ENCODE measurements around the gene PRPF40B.
A peak's percentile ranks its signal among the peaks of the same experiment; 100 is the strongest.

Gene PRPF40B

DNA sequence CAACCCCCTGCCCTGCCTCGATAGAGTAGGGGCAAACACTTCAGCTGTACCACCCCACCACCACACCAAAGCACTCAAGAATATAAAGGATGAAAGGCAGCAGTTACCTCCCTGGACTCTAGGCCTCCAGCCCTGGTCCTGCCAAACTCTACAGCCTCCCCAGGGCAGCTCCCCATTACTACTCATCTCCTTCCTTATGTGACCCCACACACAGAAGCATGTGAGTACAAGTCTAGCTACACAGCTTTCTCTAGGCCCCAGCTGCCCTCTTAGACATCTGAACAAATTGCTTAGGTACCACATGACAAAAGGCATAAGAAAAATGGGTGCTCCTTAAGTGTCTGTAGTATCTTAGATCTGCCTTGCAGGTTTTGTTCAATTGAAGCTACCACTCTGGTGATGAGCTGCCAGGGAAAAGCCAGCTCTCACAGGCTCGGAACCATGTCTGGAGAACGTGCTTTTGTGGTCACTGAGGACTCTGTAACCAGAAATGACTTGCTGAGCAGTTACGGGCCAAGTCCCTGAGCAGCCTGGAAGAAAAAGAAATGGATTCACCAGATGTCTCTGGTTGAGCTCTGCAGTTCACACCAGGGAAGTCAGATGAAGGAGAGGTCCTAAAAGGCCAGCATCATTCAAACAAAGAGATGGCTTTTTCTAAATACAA is 51.1 kb downstream of the PRPF40B start:
- FAIRE-seq, result no peak
- DNase-seq (ENCODE audit: insufficient read length, low spot score), result no peak
- TF ChIP-seq SPI1 (IDR thresholded peaks at IDR 0.05; ENCODE audit: low read depth, low read length), result no peak
- TF ChIP-seq PAX5 (IDR thresholded peaks at IDR 0.05; ENCODE audit: insufficient read depth, low read length, severe bottlenecking), result no peak
- TF ChIP-seq TAF1 (IDR thresholded peaks at IDR 0.05; ENCODE audit: low read depth, low read length), result no peak

DNA sequence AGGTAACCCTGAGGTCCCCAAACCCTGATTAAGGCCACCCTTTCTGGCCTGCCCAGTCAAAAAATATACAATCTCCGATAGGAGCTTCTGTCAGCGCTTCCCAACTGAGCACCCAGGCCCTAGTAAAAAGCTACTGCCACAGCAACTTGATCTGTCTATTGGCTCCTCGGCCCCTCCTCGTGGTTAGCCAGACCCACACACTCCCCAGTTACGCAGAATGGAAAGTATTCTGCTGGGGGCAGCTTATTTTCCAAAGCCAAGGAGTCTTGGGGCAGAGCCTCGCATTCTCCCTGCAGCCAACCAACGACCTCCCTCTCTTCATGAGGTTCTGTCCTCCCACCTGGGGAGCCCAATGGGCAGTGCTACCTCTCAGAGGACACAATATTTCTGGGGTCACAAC is 51.8 kb downstream of the PRPF40B start:
- TF ChIP-seq POU2F2 (IDR thresholded peaks at IDR 0.05; ENCODE audit: low read depth, low read length) (no peak), SPI1 (IDR thresholded peaks at IDR 0.05; ENCODE audit: low read depth, low read length) (no peak), TAF1 (IDR thresholded peaks at IDR 0.05; ENCODE audit: low read depth, low read length) (no peak), POLR2A (IDR thresholded peaks at IDR 0.05; ENCODE audit: low read depth, low read length) (no peak), POLR2AphosphoS5 (IDR thresholded peaks at IDR 0.05; ENCODE audit: low read depth, low read length) (no peak), PAX5 (IDR thresholded peaks at IDR 0.05; ENCODE audit: insufficient read depth, low read length, severe bottlenecking) (no peak)
- DNase-seq (ENCODE audit: insufficient read length, low spot score) (no peak), FAIRE-seq (no peak)

DNA sequence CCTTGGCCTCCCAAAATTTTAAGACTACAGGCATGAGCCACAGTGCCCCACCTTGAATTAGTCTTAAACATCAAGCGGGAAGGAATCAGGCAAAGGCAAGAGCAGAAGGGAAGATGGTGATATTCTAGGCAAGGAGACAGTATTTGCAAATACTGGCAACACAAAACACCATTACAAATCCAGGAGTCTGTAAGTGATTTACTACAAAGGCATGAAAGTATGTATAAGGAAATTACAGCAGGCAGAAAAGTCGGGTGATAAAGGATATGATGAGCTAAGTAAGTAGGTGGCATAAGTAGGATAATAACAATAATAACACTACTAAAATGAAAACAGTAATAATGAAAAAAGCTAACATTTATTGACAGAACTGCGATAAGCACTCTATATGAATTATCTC is 55.4 kb downstream of the PRPF40B start:
- TF ChIP-seq POLR2AphosphoS5 (IDR thresholded peaks at IDR 0.05; ENCODE audit: low read depth, low read length) (no peak), POU2F2 (IDR thresholded peaks at IDR 0.05; ENCODE audit: low read depth, low read length) (no peak), PAX5 (IDR thresholded peaks at IDR 0.05; ENCODE audit: insufficient read depth, low read length, severe bottlenecking) (no peak), SPI1 (IDR thresholded peaks at IDR 0.05; ENCODE audit: low read depth, low read length) (no peak), TAF1 (IDR thresholded peaks at IDR 0.05; ENCODE audit: low read depth, low read length) (no peak), POLR2A (IDR thresholded peaks at IDR 0.05; ENCODE audit: low read depth, low read length) (no peak)
- no peak for DNase-seq (ENCODE audit: insufficient read length, low spot score)
- no peak for FAIRE-seq

DNA sequence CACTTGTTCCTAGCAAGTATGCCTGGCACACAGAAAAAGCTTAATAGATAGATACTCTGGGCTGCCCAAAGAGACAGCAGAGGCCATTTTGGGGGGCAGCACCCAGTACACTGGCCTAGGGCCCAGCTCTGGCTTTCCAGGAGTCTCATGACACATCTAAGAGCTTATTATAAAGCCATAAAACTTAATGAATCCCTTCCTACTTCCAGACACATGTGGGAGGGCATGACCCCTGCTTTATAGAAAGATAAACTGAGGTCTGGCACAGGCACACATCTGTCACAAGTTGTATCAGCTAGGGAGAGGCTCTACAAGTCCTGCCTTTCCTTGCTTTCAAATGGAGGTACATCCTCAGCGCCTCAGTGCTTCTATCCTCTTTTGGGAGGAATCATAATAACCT is 56.7 kb downstream of the PRPF40B start:
- FAIRE-seq, result no peak
- no peak for DNase-seq (ENCODE audit: insufficient read length, low spot score)
- TF ChIP-seq POLR2A (IDR thresholded peaks at IDR 0.05; ENCODE audit: low read depth, low read length) (no peak), POLR2AphosphoS5 (IDR thresholded peaks at IDR 0.05; ENCODE audit: low read depth, low read length) (no peak), PAX5 (IDR thresholded peaks at IDR 0.05; ENCODE audit: insufficient read depth, low read length, severe bottlenecking) (no peak), POU2F2 (IDR thresholded peaks at IDR 0.05; ENCODE audit: low read depth, low read length) (no peak), TAF1 (IDR thresholded peaks at IDR 0.05; ENCODE audit: low read depth, low read length) (no peak), SPI1 (IDR thresholded peaks at IDR 0.05; ENCODE audit: low read depth, low read length) (no peak)

DNA sequence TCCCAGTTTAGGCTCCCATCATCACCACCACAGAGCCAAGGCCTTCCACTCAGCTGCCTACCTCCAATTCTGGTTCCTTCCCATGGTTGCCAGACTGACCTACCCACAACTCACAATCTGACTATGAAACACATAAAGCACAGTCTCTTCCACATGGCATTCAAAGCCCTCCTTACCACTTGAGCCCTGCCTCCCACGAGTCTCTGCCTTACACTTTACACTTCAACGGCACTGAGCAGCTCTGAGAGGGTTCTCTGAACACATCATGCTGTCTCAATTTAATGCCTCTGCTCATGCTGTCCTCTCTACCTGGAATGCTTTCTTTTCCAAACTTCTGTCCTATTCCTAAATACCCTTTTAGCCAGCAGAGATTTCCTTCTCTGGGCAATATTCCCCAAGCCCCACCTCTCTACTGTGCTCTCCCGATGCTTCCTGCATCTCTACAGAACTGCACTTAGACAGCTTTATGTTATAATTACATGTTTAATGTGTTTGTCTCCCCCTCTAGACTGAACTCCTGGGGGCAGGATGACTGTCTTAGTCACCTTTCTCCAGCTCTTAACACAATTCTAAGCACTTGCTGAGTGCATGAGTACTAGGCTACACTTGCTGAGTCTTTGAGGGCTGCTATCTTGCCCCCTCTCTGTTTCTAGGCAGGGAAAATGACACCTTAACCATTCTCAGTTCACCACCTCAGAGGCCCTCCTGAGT is 60.4 kb downstream of the PRPF40B start:
- no peak for TF ChIP-seq POLR2A (IDR thresholded peaks at IDR 0.05; ENCODE audit: low read depth, low read length)
- TF ChIP-seq POLR2AphosphoS5 (IDR thresholded peaks at IDR 0.05; ENCODE audit: low read depth, low read length), result no peak
- no peak for TF ChIP-seq POU2F2 (IDR thresholded peaks at IDR 0.05; ENCODE audit: low read depth, low read length)
- no peak for DNase-seq (ENCODE audit: insufficient read length, low spot score)
- no peak for FAIRE-seq

DNA sequence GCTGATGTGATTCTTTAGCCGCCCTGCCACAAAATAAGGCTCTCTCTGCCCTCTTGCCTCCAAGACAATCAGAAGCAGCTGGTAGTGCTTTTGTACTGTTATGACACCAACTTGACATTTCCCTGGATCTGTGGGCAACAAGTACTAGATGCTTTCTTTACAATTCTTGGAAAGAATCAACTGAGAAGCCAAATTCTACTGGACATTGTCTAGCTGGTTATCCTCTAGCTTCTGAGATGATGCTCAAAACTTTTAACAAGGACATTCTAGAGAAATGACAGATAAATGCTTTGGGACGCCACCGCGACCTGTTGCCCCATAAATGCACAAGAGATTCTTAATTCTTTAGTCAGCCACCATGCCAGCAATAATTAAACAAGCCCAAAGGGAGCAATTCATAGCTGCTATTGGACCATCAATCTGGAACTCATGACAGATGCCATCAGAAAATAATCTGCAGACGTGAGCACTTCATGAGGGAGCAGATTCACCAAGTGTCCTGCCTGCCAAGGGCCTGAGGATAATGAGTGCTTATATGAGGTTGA is 61.0 kb downstream of the PRPF40B start:
- no peak for TF ChIP-seq POU2F2 (IDR thresholded peaks at IDR 0.05; ENCODE audit: low read depth, low read length)
- no peak for TF ChIP-seq SPI1 (IDR thresholded peaks at IDR 0.05; ENCODE audit: low read depth, low read length)
- TF ChIP-seq PAX5 (IDR thresholded peaks at IDR 0.05; ENCODE audit: insufficient read depth, low read length, severe bottlenecking), result no peak
- no peak for TF ChIP-seq POLR2AphosphoS5 (IDR thresholded peaks at IDR 0.05; ENCODE audit: low read depth, low read length)
- TF ChIP-seq POLR2A (IDR thresholded peaks at IDR 0.05; ENCODE audit: low read depth, low read length), result no peak
- no peak for TF ChIP-seq TAF1 (IDR thresholded peaks at IDR 0.05; ENCODE audit: low read depth, low read length)
- DNase-seq (ENCODE audit: insufficient read length, low spot score) (no peak), FAIRE-seq (no peak)

DNA sequence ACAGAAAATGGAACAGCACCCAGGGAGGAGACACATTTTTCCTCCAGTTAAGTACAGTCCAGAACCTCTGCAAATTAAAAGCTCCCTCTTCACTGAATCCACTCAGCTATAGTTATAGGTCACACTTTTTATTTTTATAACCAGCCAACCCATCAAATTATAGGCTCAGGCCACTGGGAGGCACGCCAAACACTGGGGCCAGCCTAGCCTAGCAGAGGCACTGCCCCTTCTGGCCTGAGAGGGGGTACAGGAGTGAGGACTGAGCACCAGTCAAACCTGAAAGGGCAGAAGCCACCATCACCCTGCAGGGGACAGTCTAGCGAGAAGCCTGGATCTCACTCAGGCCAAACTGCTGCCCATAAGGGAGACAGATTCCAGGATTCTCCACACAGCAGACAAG is 64.6 kb downstream of the PRPF40B start:
- TF ChIP-seq POLR2AphosphoS5 (IDR thresholded peaks at IDR 0.05; ENCODE audit: low read depth, low read length) (no peak), TAF1 (IDR thresholded peaks at IDR 0.05; ENCODE audit: low read depth, low read length) (no peak), POU2F2 (IDR thresholded peaks at IDR 0.05; ENCODE audit: low read depth, low read length) (no peak), PAX5 (IDR thresholded peaks at IDR 0.05; ENCODE audit: insufficient read depth, low read length, severe bottlenecking) (no peak), POLR2A (IDR thresholded peaks at IDR 0.05; ENCODE audit: low read depth, low read length) (no peak), SPI1 (IDR thresholded peaks at IDR 0.05; ENCODE audit: low read depth, low read length) (no peak)
- DNase-seq (ENCODE audit: insufficient read length, low spot score) (no peak), FAIRE-seq (no peak)

DNA sequence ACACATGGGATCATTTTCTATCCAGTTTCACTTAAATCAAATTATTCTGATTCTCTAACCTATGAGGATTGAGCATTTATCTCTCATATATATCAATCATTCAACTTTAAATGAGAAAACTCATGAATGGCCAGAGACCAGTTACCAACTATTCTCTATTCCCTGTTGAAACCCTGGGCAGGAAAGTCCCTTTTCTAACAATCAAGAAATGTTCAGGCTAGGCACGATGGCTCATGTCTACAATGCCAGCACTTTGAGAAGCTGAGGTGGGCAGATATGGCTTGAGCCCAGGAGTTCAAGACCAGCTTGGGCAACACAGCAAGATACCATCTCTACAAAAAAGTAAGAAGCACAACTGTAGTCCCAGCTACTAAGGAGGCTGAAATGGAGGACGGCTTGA is 65.9 kb downstream of the PRPF40B start:
- DNase-seq (ENCODE audit: insufficient read length, low spot score) (no peak), FAIRE-seq (peak; percentile 55)
- TF ChIP-seq POU2F2 (IDR thresholded peaks at IDR 0.05; ENCODE audit: low read depth, low read length) (no peak), PAX5 (IDR thresholded peaks at IDR 0.05; ENCODE audit: insufficient read depth, low read length, severe bottlenecking) (no peak), POLR2A (IDR thresholded peaks at IDR 0.05; ENCODE audit: low read depth, low read length) (no peak), POLR2AphosphoS5 (IDR thresholded peaks at IDR 0.05; ENCODE audit: low read depth, low read length) (no peak), SPI1 (IDR thresholded peaks at IDR 0.05; ENCODE audit: low read depth, low read length) (0 out of 2 replicates have a peak, but pooled peaks have one; percentile 18), TAF1 (IDR thresholded peaks at IDR 0.05; ENCODE audit: low read depth, low read length) (no peak)

DNA sequence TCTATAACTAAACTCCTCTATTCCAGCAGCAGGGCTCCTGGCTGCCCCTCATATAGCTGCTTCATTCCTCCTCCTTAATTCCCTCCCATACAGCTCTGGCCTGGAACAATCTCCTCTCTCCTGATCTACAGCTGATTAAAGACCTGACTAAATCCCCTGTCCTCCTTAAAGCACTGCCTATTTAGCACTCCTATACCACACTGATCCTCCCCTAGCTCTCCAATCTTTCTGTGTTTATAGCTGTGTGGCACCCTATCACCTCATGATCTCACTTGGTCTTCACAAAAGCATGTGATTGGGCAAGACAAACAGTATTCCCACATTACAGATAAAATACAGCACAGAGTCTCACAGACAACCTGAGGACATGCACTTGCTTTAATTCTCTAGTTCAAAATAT is 66.4 kb downstream of the PRPF40B start:
- DNase-seq (ENCODE audit: insufficient read length, low spot score), result no peak
- FAIRE-seq, result no peak
- TF ChIP-seq SPI1 (IDR thresholded peaks at IDR 0.05; ENCODE audit: low read depth, low read length) (no peak), POU2F2 (IDR thresholded peaks at IDR 0.05; ENCODE audit: low read depth, low read length) (no peak), POLR2AphosphoS5 (IDR thresholded peaks at IDR 0.05; ENCODE audit: low read depth, low read length) (no peak), TAF1 (IDR thresholded peaks at IDR 0.05; ENCODE audit: low read depth, low read length) (no peak), PAX5 (IDR thresholded peaks at IDR 0.05; ENCODE audit: insufficient read depth, low read length, severe bottlenecking) (no peak), POLR2A (IDR thresholded peaks at IDR 0.05; ENCODE audit: low read depth, low read length) (no peak)

Data from GM12891 (cell line).